Endothelial cell of umbilical vein (primary cell): Measurements from ENCODE around the gene NAGLU. TPM values are rescaled to one million over a fixed set of nuclear protein-coding genes. Genes with fewer than 3 reads are reported as not detected.

Source experiments
- BruUV-seq: library from RNA; stranded (reverse); fragments of 400-500 nt; replicated peaks from 2 replicates; lab custom pipeline; 2021; lab: Mats Ljungman, UMichigan
- CTCF ChIA-PET: fragments of 300-600, 350-600 bp; sonication (Branson Sonifier 250); formaldehyde crosslinking; loops from one replicate; lab custom pipeline; 2021; ENCODE audit warnings: antibody characterized with exemption, inconsistent platforms; lab: Charles Lee
- POLR2A ChIA-PET: fragments of 300-600, 350-600 bp; sonication (Branson Sonifier 250); formaldehyde crosslinking; loops from one replicate; lab custom pipeline; 2021; ENCODE audit warnings: antibody characterized with exemption, inconsistent platforms; lab: Charles Lee
- DNase-seq: peaks from one replicate; pipeline ENCODE4 v3.0.0-alpha.2; 2011; ENCODE audit warnings: low read depth, low spot score
- FAIRE-seq: peaks from 2 replicates; lab custom pipeline; 2011; peaks lifted over from hg19 to GRCh38; lab: Jason Lieb, UNC
- H2AFZ ChIP-seq: 2 replicates; pipeline ENCODE4 v1.6.0; 2012; ENCODE audit warnings: low read depth, low read length, control low read depth, inconsistent platforms
- H3K27ac ChIP-seq: 2 replicates; pipeline ENCODE4 v1.5.1; 2011; ENCODE audit warnings: low read depth, mild to moderate bottlenecking, control low read depth, low read length, moderate library complexity; ENCODE audit not compliant: insufficient read depth
- H3K27me3 ChIP-seq, 2 experiments: 2 replicates each; pipeline versions ENCODE4 v1.6.0 to v1.6.1; 2011; ENCODE audit warnings: low read length in 2 of 2, mixed read lengths in 1 of 2; ENCODE audit not compliant: control insufficient read depth in 2 of 2, insufficient read depth in 2 of 2
- H3K36me3 ChIP-seq, 2 experiments: 2 replicates in 1 of 2; 3 replicates in 1 of 2; pipeline ENCODE4 v1.5.1; 2011; ENCODE audit warnings: low read length in 2 of 2, mild to moderate bottlenecking in 1 of 2, moderate library complexity in 1 of 2; ENCODE audit not compliant: control insufficient read depth in 2 of 2, insufficient read depth in 2 of 2; ENCODE audit errors: extremely low read depth in 1 of 2
- H3K4me1 ChIP-seq: 3 replicates; pipeline ENCODE4 v1.5.1; 2011; ENCODE audit warnings: mild to moderate bottlenecking, low read length; ENCODE audit not compliant: control insufficient read depth, insufficient read depth; ENCODE audit errors: extremely low read depth
- H3K4me2 ChIP-seq: 2 replicates; pipeline ENCODE4 v1.6.1; 2011; ENCODE audit warnings: low read length, control low read depth, mixed read lengths; ENCODE audit not compliant: insufficient read depth
- H3K4me3 ChIP-seq, 3 experiments: fragments of 200-600 bp in 1 of 3; sonication (generic), shearing (Covaris generic) in 1 of 3; replicated peaks in 1 of 3; 2 replicates each; pipeline ENCODE4 v1.5.1; 2011 to 2016; ENCODE audit warnings: control low read depth in 3 of 3, low read length in 3 of 3, mild to moderate bottlenecking in 2 of 3, inconsistent platforms in 1 of 3, low read depth in 1 of 3, moderate library complexity in 1 of 3; ENCODE audit not compliant: insufficient read depth in 1 of 3
- H3K79me2 ChIP-seq: 2 replicates; pipeline ENCODE4 v1.6.0; 2012; ENCODE audit warnings: low read length, inconsistent platforms; ENCODE audit not compliant: control insufficient read depth, insufficient read depth
- H3K9ac ChIP-seq: replicated peaks from 2 replicates; pipeline ENCODE3; 2011; ENCODE audit warnings: low read length, control low read depth; ENCODE audit not compliant: insufficient read depth; ENCODE audit errors: extremely low read depth
- H3K9me1 ChIP-seq: replicated peaks from 3 replicates; pipeline ENCODE4 v1.6.0; 2011; ENCODE audit warnings: mild to moderate bottlenecking, low read length; ENCODE audit not compliant: control insufficient read depth, insufficient read depth; ENCODE audit errors: extremely low read depth
- H3K9me3 ChIP-seq: replicated peaks from 2 replicates; pipeline ENCODE4 v1.5.1; 2012; ENCODE audit warnings: low read length, inconsistent platforms; ENCODE audit not compliant: control insufficient read depth, insufficient read depth
- H4K20me1 ChIP-seq: replicated peaks from 2 replicates; pipeline ENCODE3; 2011; ENCODE audit warnings: mild to moderate bottlenecking, low read length; ENCODE audit not compliant: control insufficient read depth, insufficient read depth; ENCODE audit errors: extremely low read depth
- EZH2 ChIP-seq: IDR thresholded peaks from 2 replicates; pipeline ENCODE4 v1.6.1; 2012; ENCODE audit warnings: borderline replicate concordance, low read depth, mild to moderate bottlenecking, moderate library complexity, low read length, inconsistent platforms; ENCODE audit not compliant: severe bottlenecking
- GATA2 ChIP-seq: IDR thresholded peaks from 2 replicates; pipeline ENCODE4 v1.7.0; 2011; ENCODE audit warnings: low read depth, mild to moderate bottlenecking, moderate library complexity, mixed read lengths, low read length; ENCODE audit not compliant: insufficient read length, insufficient read depth
- JUN ChIP-seq: IDR thresholded peaks from 2 replicates; pipeline ENCODE4 v1.6.1; 2011; ENCODE audit warnings: borderline replicate concordance, low read depth; ENCODE audit not compliant: insufficient read length, insufficient read depth
- MAX ChIP-seq: IDR thresholded peaks from 2 replicates; pipeline ENCODE4 v1.6.1; 2011; ENCODE audit not compliant: insufficient read depth, insufficient read length
- dilution Hi-C: fragments of 300-500 bp; cut with MboI; formaldehyde crosslinking; loops from one replicate; pipeline ENCODE4 v1.15.0; 2019; ENCODE audit warnings: low sequenced_read_pairs; ENCODE audit not compliant: extremely low pct_ligation_motif_present
- intact Hi-C: fragments of 100-400 bp; cut with micrococcal nuclease; formaldehyde crosslinking; loops from one replicate; pipeline ENCODE4 v1.10.0; 2022
- polyA plus RNA-seq, 4 experiments: library from polyadenylated mRNA; depleted of rRNA in 3 of 4; stranded (reverse) in 3 of 4; unstranded in 1 of 4; fragments of >200 nt; gene quantifications; 2 replicates each; pipeline versions ENCODE4 v1.2.1 to v1.2.3, GENCODE V29; 2011 to 2012; ENCODE audit warnings: missing spikeins in 1 of 4
- total RNA-seq: library from RNA; stranded (reverse); gene quantifications from 2 replicates; pipeline ENCODE4 v1.2.3, GENCODE V29; 2021
- TF ChIP-seq, protein P1 (sequence below), 2 donors: IDR thresholded peaks; 1 replicate in 1 of 2; 2 replicates in 1 of 2; pipeline ENCODE4 v1.5.1; 2011; ENCODE audit warnings: low read length in 2 of 2, mild to moderate bottlenecking in 2 of 2, moderate library complexity in 2 of 2, control low read depth in 1 of 2, inconsistent platforms in 1 of 2, low read depth in 1 of 2; ENCODE audit not compliant: insufficient read depth in 1 of 2; ENCODE audit errors: extremely low read depth in 1 of 2

The NAGLU gene
- total and polyA plus RNA-seq, 2 donors (not counting 3 experiments of a cell fraction or from before 2014, with no cell fraction given) = 50.2 to 54.2 TPM

DNA sequence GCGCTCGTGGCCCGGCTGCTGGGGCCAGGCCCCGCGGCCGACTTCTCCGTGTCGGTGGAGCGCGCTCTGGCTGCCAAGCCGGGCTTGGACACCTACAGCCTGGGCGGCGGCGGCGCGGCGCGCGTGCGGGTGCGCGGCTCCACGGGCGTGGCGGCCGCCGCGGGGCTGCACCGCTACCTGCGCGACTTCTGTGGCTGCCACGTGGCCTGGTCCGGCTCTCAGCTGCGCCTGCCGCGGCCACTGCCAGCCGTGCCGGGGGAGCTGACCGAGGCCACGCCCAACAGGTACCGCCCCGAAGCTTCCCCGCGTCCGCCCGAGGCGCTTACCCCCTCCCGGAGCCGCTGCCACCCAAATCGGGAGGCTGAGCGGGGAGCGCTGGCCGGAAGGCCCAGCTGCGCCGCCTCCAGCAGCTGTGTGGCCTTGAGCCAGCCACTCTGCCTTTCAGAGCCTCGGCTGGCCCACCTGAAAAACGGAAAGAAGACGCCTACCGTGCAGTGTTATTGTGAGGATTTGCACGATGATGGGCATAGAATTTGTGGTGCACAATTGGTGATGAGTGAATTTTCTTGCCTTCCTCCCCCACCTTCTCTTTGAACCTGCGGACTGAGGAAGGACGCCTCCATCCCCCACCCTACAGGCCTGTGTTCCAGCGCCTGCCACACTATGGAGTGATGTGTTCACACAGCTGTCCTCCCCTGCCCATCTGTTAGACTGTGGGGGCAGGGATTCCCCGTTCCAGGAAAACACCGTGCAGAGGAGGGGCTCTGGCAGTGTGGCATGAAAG lies 523 bp downstream of the NAGLU start:
- peak overlapping the region; percentile 79 for H3K27ac ChIP-seq
- no peaks in the 10 kb centered on the region for H3K9me1 ChIP-seq
- peak overlapping the region; percentile 29 to 80 (median 49) for H3K4me3 ChIP-seq
- POLR2A ChIA-PET = interaction anchor here (1.0 to 1.6 kb wide), 3 partner anchors 16 to 114 kb away, joined by 4 to 5 read pairs (median 4); partner anchors contain the start of gene CAVIN1
- peaks cover 4% of the 10 kb centered on the region for H3K79me2 ChIP-seq
- DNase-seq (peak; percentile 49), FAIRE-seq (peak; percentile 77)
- TF ChIP-seq MAX = peak; percentile 49
- no peak for TF ChIP-seq EZH2
- TF ChIP-seq, protein P1, sequence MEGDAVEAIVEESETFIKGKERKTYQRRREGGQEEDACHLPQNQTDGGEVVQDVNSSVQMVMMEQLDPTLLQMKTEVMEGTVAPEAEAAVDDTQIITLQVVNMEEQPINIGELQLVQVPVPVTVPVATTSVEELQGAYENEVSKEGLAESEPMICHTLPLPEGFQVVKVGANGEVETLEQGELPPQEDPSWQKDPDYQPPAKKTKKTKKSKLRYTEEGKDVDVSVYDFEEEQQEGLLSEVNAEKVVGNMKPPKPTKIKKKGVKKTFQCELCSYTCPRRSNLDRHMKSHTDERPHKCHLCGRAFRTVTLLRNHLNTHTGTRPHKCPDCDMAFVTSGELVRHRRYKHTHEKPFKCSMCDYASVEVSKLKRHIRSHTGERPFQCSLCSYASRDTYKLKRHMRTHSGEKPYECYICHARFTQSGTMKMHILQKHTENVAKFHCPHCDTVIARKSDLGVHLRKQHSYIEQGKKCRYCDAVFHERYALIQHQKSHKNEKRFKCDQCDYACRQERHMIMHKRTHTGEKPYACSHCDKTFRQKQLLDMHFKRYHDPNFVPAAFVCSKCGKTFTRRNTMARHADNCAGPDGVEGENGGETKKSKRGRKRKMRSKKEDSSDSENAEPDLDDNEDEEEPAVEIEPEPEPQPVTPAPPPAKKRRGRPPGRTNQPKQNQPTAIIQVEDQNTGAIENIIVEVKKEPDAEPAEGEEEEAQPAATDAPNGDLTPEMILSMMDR (IDR thresholded peaks at IDR 0.05; ENCODE audit: extremely low read depth in 1 of 2, insufficient read depth in 1 of 2, low read depth in 1 of 2, low read length in 2 of 2) = no peak
- TF ChIP-seq GATA2 = no peak
- TF ChIP-seq JUN = no peak
- H3K4me2 ChIP-seq = peak overlapping the region; percentile 79
- H3K27me3 ChIP-seq = no peaks in the 10 kb centered on the region
- H3K9ac ChIP-seq = peak overlapping the region; percentile 80
- H3K4me1 ChIP-seq = peaks cover 24% of the 10 kb centered on the region
- H3K36me3 ChIP-seq = peaks cover 0 to 5% of the 10 kb centered on the region in 2 experiments
- intact Hi-C loops = loop anchor here (1.0 to 2.0 kb wide), 2 partner anchors 18 kb away; no protein-coding TSS in a partner anchor
- CTCF ChIA-PET = interaction anchor here (0.7 to 3.1 kb wide), 7 partner anchors 9 to 140 kb away, joined by 3 to 14 read pairs (median 4); partner anchors contain the start of genes PLEKHH3 and PSMC3IP
- H2AFZ ChIP-seq = peak overlapping the region; percentile 20
- H3K9me3 ChIP-seq = no peaks in the 10 kb centered on the region
- H4K20me1 ChIP-seq = no peaks in the 10 kb centered on the region
- dilution Hi-C loops = no loop called here
- BruUV-seq = TSS peak; percentile 29
